ENCODE data around the gene RAB7B.

DNA sequence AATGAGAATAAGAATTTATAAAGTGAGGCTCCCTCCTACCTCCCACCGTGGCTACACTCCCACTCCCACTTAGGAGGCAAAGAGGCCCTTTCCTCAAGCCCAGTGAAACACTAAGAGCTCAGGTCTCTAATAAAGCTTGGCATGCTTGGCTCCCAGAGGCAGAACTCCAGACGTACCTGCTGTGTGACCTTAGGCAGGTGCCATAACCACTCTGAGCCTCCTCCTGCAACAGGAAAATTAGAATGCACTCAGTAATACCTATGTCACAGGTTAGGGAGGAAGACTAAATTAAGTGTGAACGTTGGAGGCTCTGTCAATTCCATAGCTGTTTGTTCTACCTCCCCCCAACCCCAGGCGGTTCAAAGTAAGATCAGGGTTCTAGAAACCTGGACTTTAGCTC lies 43.4 kb downstream of the RAB7B start:
- TF ChIP-seq POLR2A (IDR thresholded peaks at IDR 0.05; ENCODE audit: low read depth, low read length): no peak
- TF ChIP-seq, protein P1, sequence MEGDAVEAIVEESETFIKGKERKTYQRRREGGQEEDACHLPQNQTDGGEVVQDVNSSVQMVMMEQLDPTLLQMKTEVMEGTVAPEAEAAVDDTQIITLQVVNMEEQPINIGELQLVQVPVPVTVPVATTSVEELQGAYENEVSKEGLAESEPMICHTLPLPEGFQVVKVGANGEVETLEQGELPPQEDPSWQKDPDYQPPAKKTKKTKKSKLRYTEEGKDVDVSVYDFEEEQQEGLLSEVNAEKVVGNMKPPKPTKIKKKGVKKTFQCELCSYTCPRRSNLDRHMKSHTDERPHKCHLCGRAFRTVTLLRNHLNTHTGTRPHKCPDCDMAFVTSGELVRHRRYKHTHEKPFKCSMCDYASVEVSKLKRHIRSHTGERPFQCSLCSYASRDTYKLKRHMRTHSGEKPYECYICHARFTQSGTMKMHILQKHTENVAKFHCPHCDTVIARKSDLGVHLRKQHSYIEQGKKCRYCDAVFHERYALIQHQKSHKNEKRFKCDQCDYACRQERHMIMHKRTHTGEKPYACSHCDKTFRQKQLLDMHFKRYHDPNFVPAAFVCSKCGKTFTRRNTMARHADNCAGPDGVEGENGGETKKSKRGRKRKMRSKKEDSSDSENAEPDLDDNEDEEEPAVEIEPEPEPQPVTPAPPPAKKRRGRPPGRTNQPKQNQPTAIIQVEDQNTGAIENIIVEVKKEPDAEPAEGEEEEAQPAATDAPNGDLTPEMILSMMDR (conservative IDR thresholded peaks at IDR 0.05; ENCODE audit: low read depth, low read length): no peak
- no peak for TF ChIP-seq BHLHE40 (IDR thresholded peaks at IDR 0.05; ENCODE audit: low read depth, low read length)
- TF ChIP-seq RFX5 (IDR thresholded peaks at IDR 0.05; ENCODE audit: low read depth, low read length): no peak
- TF ChIP-seq, protein P2, sequence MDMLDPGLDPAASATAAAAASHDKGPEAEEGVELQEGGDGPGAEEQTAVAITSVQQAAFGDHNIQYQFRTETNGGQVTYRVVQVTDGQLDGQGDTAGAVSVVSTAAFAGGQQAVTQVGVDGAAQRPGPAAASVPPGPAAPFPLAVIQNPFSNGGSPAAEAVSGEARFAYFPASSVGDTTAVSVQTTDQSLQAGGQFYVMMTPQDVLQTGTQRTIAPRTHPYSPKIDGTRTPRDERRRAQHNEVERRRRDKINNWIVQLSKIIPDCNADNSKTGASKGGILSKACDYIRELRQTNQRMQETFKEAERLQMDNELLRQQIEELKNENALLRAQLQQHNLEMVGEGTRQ (IDR thresholded peaks at IDR 0.05; ENCODE audit: low read depth, low read length): no peak

All from IMR-90 (cell line).